ENCODE measurements around the gene DNER.

DNA sequence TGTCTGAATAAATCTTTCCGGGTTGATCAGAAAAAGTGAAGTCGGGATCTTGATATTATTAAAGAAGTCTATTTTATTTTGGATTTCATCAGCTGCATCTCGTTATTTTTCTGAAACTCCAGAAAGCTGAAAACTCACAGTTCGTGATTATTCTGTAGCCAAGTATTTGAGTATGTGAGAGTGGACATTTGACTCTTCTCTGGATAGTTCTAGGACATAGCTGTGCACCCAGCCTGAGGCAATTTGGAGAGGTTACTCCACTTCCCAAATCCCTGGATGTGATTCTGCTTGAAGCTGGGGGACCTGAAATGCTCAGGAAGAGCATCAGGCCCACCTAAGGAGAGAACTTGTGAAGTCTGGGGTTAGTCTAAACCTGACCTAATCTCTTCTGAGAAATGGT lies 325.6 kb downstream of the DNER start:
- TF ChIP-seq CTCF (IDR thresholded peaks at IDR 0.05) (no peak), GRHL2 (CRISPR knock-in tag; IDR thresholded peaks at IDR 0.05; ENCODE audit: insufficient replicate concordance, severe bottlenecking) (no peak)

All from WTC11 (cell line).